HG02970 (cell line): ENCODE measurements around the gene JMJD8.

Experiments used
- ATAC-seq: cut with Tn5 transposase; IDR thresholded peaks from one replicate; pipeline ENCODE4 v1.9.1; 2021; ENCODE audit warnings: mild to moderate bottlenecking, moderate library complexity, moderate number of reproducible peaks; ENCODE audit not compliant: unreplicated experiment, low FRiP score

The JMJD8 gene

GRCh38 chr16:678209-678857 is 5.8 kb downstream of the JMJD8 start:
- ATAC-seq, result no peak

DNA sequence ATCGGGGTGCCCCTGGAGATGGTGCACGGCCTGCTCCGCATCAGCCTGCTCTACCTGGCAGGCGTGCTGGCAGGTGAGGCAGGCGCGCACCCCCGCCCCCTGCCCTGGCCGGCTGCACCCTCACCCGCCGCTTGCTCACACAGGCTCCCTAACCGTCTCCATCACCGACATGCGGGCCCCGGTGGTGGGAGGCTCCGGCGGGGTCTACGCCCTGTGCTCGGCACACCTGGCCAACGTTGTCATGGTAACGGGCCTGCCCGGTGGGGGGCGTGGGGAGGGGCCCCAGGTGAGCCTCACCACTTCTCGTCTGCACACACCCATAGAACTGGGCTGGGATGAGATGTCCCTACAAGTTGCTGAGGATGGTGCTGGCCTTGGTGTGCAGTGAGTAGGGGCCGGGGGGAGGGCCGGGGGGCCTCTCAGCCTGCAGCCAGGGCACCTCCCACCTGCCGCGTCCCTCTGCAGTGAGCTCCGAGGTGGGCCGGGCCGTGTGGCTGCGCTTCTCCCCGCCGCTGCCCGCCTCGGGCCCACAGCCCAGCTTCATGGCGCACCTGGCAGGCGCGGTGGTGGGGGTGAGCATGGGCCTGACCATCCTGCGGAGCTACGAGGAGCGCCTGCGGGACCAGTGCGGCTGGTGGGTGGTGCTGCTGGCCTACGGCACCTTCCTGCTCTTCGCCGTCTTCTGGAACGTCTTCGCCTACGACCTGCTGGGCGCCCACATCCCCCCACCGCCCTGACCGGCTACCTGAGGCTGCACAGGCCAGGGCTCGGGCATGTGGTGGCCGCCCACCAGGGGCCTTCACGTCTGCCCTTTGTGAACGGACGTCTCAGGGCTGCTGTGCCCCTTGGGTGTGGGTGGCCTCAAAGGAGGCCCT is 6.6 kb downstream of the JMJD8 start:
- no peak for ATAC-seq

- no peak for ATAC-seq
These were observed 7.2 kb downstream of the JMJD8 start for GRCh38 chr16:676913-677312.

DNA sequence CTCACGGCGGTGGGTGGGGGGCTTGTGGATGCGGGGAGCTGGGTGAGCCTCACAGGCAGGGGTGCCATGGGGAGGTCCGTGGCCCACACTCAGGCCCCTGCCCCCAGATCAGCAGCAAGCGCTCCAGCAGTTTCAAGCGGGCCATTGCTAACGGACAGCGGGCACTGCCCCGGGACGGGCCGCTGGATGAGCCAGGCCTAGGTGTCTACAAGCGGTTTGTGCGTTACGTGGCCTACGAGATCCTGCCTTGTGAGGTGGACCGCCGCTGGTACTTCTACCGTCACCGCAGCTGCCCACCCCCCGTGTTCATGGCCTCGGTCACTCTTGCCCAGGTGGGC is 7.6 kb downstream of the JMJD8 start:
- no peak for ATAC-seq

DNA sequence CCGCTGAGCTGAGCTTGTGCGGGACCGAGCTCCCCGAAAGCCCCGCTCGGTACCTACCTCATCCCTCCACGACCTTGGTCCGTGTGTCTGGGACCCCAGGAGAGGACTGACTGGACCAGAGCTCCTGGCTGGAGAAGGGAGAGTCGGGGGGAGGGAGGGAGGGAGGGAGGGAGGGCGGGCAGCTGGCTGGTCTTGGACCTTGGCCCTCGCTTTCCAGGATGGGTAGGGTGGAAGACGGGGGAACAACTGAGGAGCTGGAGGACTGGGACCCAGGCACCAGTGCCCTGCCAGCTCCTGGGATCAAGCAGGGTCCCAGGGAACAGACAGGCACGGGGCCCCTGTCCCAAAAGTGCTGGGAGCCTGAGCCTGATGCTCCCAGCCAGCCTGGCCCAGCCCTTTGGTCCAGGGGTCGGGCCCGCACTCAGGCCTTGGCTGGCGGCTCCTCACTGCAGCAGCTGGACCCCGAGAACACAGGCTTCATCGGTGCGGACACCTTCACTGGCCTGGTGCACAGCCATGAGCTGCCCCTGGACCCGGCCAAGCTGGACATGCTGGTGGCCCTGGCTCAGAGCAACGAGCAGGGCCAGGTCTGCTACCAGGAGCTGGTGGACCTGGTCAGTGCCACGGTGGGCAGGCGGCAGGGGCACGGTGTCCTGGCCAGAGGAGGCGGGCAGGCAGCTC is 8.1 kb downstream of the JMJD8 start:
- ATAC-seq, result no peak

DNA sequence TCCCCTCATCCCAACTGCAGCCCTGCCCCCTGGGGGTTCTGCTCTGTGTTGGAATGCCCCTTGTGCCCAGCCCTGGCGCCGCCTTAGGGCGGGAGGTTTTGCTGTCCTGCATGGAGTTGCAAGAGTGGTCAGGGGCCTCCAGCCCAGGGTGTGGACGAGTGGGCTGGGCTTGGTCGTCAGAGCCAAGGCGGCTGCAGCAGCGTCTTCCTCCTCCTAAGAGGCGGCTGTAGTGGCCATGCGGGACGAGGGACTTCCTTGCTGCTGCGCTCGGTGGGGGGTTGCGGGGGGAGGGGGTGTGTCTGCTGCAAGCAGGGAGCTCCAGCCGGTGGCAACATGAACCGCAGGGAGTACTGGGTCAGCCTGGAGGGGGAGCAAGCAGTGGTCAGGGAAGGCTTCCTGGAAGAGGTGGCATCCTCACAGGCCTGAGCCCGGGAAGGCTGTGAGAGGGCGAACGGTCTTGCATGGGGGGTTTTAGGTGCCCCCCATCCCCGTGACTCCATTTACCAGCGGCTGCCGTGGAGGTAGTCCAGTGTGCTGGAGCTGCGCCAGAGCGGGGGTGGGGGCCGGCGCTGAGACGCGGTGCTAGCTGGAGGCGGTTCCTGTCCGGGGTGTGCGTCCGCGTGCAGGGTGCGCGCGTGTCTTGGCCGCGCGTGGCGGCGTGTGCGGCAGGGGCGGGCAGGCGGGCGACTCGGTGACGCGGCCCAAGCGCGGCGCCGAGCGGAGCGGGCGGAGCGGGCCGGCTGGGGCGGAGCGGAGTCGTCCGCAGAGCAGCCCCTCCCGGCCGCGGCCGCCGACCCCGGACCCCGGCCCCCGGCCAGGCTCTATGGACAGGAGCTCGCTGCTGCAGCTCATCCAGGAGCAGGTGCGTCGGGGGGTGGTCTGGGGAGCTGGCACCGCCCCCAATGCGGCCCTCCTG is 8.9 kb downstream of the JMJD8 start, which contains the start of gene RHBDL1:
RHBDL1 (plus strand) TSS at position 704 of the 916 bp plus-strand sequence; CDS start at position 824, 120 bp downstream.
- ATAC-seq, result no peak

- ATAC-seq, result no peak
These were observed 9.8 kb downstream of the JMJD8 start for GRCh38 chr16:674214-674881.

DNA sequence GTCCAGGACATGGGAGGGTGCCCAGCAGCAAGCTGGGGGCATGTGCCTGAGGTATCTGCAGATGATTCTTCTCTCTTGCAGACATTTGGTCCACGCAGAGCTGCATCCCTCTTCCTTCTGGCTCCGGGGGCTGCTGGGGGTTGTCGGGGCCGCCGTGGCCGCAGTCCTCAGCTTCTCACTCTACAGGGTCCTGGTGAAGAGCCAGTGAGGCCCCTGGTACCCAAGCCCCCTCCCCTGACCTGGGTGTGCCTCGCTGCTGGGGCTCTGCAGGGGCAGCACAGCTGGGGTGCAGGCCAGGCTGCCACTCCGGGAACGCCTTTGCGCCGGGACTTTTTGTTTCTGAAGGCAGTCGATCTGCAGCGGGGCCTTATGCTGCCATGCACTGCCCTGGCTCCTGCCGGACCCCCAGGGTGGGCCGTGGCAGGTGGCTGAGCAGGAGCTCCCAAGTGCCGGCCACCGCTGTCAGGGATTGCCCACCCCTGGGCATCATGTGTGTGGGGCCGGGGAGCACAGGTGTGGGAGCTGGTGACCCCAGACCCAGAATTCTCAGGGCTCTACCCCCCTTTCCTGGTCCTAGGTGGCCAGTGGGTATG is 10.6 kb downstream of the JMJD8 start:
- no peak for ATAC-seq

GRCh38 chr16:672851-673250 is 11.3 kb downstream of the JMJD8 start:
- ATAC-seq, result no peak

GRCh38 chr16:672371-672770 is 11.8 kb downstream of the JMJD8 start:
- no peak for ATAC-seq

DNA sequence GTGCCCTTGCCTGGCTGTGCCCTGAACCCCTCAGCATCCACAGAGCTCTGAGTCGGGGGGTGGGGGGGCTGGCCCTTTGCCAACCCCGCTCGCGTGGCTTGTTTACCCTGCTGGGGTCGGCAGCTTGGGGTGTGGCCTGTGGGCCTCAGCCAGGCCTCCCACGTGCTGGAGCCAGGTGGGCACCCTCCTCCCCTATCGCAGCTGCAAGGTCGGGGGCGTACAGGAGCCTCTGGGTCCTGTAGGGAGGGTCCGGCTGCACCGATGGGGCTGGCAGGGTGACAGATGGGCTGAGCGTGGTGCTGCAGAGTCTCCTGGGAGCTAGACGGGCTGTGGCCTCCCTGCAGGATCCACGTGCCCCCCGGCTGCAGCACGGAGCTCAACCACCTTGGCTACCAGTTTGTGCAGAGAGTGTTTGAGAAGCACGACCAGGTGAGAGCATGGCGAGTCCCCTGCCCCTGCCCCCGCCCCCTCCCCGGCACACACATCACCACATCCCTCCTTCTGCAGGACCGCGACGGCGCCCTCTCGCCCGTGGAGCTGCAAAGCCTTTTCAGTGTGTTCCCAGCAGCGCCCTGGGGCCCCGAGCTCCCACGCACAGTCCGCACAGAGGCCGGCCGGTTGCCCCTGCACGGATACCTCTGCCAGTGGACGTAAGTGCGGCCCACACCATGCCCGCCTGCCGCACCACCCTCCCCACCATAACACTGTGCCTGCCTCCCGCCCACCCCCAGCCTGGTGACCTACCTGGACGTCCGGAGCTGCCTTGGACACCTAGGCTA is 12.6 kb downstream of the JMJD8 start:
- ATAC-seq, result no peak

- no peak for ATAC-seq
These were observed 13.4 kb downstream of the JMJD8 start for GRCh38 chr16:670485-671352.

- no peak for ATAC-seq
These were observed 14.5 kb downstream of the JMJD8 start for GRCh38 chr16:669666-670065.

- no peak for ATAC-seq
These were observed 15.5 kb downstream of the JMJD8 start for GRCh38 chr16:668519-669171.

DNA sequence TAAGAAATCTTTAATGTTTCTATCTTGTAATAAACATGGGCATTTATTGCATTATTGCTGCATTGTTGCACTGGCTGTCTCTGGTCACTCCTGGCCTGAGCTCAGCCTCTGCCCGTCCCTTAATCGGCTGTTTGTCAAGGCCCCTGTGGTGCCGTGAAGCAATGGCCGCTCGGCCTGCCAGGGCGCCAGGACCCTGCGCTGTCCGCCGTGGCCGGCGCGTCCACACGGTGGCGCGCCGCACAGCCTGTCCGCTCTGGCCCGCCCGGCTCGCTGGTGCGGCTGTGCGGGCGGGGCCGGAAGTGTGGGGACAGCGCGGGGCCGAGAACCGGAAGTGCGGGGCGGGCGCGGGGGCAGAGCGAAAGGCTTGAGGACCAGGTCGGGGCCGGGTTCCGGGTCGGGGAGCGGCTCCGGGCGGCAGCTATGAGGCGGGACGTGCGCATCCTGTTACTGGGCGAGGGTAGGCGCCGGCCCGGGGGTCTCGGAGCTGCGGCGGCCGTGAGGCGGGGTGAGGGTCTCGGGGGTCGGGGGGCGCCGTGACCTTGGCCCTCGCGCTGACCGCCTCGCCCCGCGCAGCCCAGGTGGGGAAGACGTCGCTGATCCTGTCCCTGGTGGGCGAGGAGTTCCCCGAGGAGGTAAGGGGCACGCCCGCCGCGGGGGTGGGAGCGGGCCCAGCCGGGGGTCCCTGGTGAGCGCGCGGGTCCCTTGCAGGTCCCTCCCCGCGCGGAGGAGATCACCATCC is 16.2 kb downstream of the JMJD8 start, which contains the start of gene RHOT2:
RHOT2 (plus strand) TSS at position 353 of the 739 bp plus-strand sequence; CDS start at position 421, 68 bp downstream.
- ATAC-seq, result peak; percentile 87

DNA sequence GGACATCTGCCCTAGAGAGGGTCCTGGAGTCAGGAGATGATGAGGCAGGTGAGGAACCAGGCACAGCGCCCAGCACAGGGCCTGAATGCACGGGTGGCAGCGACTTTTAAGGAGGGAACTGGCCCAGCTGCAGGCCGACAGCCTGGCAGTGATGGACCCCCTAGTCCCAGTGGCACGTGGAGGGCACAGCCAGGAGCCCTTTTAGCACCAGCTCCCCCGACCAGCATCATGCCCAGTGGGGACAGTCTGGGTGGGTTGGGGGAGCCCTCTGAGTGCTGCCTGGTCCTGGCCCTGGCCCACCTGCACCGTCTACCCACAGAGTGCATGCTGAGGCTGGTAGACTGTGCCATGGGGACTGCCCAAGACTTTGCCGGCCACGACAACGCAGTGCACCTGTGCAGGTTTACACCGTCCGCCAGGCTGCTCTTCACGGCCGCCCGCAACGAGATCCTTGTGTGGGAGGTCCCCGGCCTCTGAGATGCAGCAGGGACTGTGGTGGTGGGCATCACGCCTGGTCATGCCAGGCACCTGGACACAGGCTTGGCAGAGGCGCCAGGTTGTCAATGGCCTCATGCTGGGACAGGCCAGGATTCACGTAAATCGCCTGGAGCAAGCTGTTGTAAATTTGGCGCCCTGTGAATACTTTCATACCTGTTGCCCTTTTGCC is 16.9 kb downstream of the JMJD8 start:
- no peak for ATAC-seq
